K562 (cell line): ENCODE measurements around the gene TRIM62. TPM values are rescaled to one million over a fixed set of nuclear protein-coding genes. Genes with fewer than 3 reads are reported as not detected.

Experiments
- ATAC-seq: fragments of 200-7000 bp; cut with Tn5 transposase; 3 replicates; pipeline ENCODE4 v1.9.1; 2020; ENCODE audit warnings: moderate library complexity
- BruUV-seq: library from RNA; stranded (reverse); fragments of 400-500 nt; replicated peaks from 2 replicates; lab custom pipeline; 2021; lab: Mats Ljungman, UMichigan
- CTCF ChIA-PET: fragments of 300-600 bp; formaldehyde crosslinking; extraction: SDS; loops from one replicate; lab custom pipeline; 2021; ENCODE audit warnings: low intra/inter-chr PET ratio; lab: Yijun Ruan, JAX
- POLR2A ChIA-PET: fragments of 300-600, 350-650 bp; sonication (Branson Sonifier 250); formaldehyde crosslinking; extraction: SDS; loops from one replicate; lab custom pipeline; 2021; ENCODE audit warnings: antibody characterized with exemption, inconsistent platforms; lab: Yijun Ruan, JAX
- DNase-seq, 4 experiments: peaks; one replicate each; pipeline versions ENCODE4 v3.0.0 to v3.0.0-alpha.2; 2011 to 2018; ENCODE audit warnings: low spot score in 3 of 4, mixed read lengths in 3 of 4; ENCODE audit errors: extremely low read depth in 1 of 4
- FAIRE-seq: peaks from 2 replicates; lab custom pipeline; 2011; peaks lifted over from hg19 to GRCh38; lab: Jason Lieb, UNC
- H2AFZ ChIP-seq: 2 replicates; pipeline ENCODE4 v1.6.0; 2011; ENCODE audit warnings: low read depth, low read length, control low read depth, inconsistent platforms
- H3K27ac ChIP-seq: fragments of 200-600 bp; 3 replicates; pipeline ENCODE4 v1.8.0; 2011; ENCODE audit warnings: low read depth, mild to moderate bottlenecking, control low read depth, inconsistent platforms, low read length, moderate library complexity, mixed read lengths; ENCODE audit errors: extremely low read depth
- H3K27me3 ChIP-seq, 2 experiments: fragments of 300-600 bp in 1 of 2; 2 replicates in 1 of 2; 3 replicates in 1 of 2; pipeline versions ENCODE4 v1.6.0 to v1.8.0; 2011; ENCODE audit warnings: inconsistent platforms in 2 of 2, low read length in 2 of 2, mild to moderate bottlenecking in 1 of 2, mixed read lengths in 1 of 2, moderate library complexity in 1 of 2; ENCODE audit not compliant: control insufficient read depth in 2 of 2, insufficient read depth in 2 of 2
- H3K36me3 ChIP-seq: fragments of 300-600 bp; 3 replicates; pipeline ENCODE4 v1.8.0; 2011; ENCODE audit warnings: mild to moderate bottlenecking, low read length, inconsistent platforms; ENCODE audit not compliant: control insufficient read depth, insufficient read depth
- H3K4me1 ChIP-seq, 2 experiments: fragments of 200-600 bp in 1 of 2; replicated peaks in 1 of 2; 2 replicates in 1 of 2; 3 replicates in 1 of 2; pipeline versions ENCODE4 v1.5.1 to v1.8.0; 2011; ENCODE audit warnings: inconsistent platforms in 2 of 2, low read length in 2 of 2, mild to moderate bottlenecking in 1 of 2, mixed read lengths in 1 of 2, moderate library complexity in 1 of 2; ENCODE audit not compliant: control insufficient read depth in 2 of 2, insufficient read depth in 2 of 2
- H3K4me2 ChIP-seq: 2 replicates; pipeline ENCODE4 v1.6.1; 2011; ENCODE audit warnings: low read length, control low read depth, inconsistent platforms, mixed read lengths; ENCODE audit not compliant: insufficient read depth
- H3K4me3 ChIP-seq: fragments of 200-600 bp; sonication (generic), shearing (Covaris generic); 2 replicates; pipeline ENCODE4 v1.5.1; 2016; ENCODE audit warnings: control low read depth, inconsistent platforms
- H3K79me2 ChIP-seq: fragments of 200-600 bp; 3 replicates; pipeline ENCODE4 v1.8.0; 2011; ENCODE audit warnings: low read length, inconsistent platforms; ENCODE audit not compliant: control insufficient read depth, insufficient read depth
- H3K9ac ChIP-seq, 2 experiments: 2 replicates each; pipeline versions ENCODE4 v1.6.0 to v1.6.1; 2011; ENCODE audit warnings: low read depth in 2 of 2, low read length in 2 of 2, control low read depth in 1 of 2, inconsistent platforms in 1 of 2, mild to moderate bottlenecking in 1 of 2, mixed read lengths in 1 of 2; ENCODE audit not compliant: insufficient read depth in 1 of 2
- H3K9me1 ChIP-seq: one replicate; pipeline ENCODE4 v1.6.0; 2011; ENCODE audit warnings: inconsistent platforms, mild to moderate bottlenecking, low read length, moderate library complexity; ENCODE audit not compliant: control insufficient read depth, insufficient read depth
- H3K9me3 ChIP-seq: replicated peaks from 2 replicates; pipeline ENCODE4 v1.5.1; 2011; ENCODE audit warnings: low read depth, low read length, inconsistent platforms; ENCODE audit not compliant: control insufficient read depth, insufficient read depth
- H4K20me1 ChIP-seq: replicated peaks from 2 replicates; pipeline ENCODE4 v1.6.1; 2011; ENCODE audit warnings: low read length, inconsistent platforms, mixed read lengths; ENCODE audit not compliant: control insufficient read depth, insufficient read depth
- CBX3 ChIP-seq, 2 experiments: IDR thresholded peaks; 1 replicate in 1 of 2; 2 replicates in 1 of 2; pipeline ENCODE4 v1.6.1; 2012; ENCODE audit warnings: inconsistent platforms in 2 of 2, low read length in 2 of 2, borderline replicate concordance in 1 of 2, control low read depth in 1 of 2
- ETV1 ChIP-seq: fragments of 450-650 bp; conservative IDR thresholded peaks from 2 replicates; pipeline ENCODE4 v1.6.1; 2016; ENCODE audit warnings: missing genetic modification characterization, control low read depth, low read depth, missing compliant biosample characterization
- IFI16 ChIP-seq: fragments of 250-450 bp; sonication (Bioruptor Pico); IDR thresholded peaks from 2 replicates; pipeline ENCODE4 v2.1.2; 2022; ENCODE audit warnings: mild to moderate bottlenecking, inconsistent platforms
- MECOM ChIP-seq: fragments of 250-450 bp; sonication (Bioruptor Pico); IDR thresholded peaks from 2 replicates; pipeline ENCODE4 v1.8.0; 2022; ENCODE audit warnings: inconsistent platforms
- PPARD ChIP-seq: fragments of 250-450 bp; sonication (Bioruptor Pico); IDR thresholded peaks from 2 replicates; pipeline ENCODE4 v1.8.0; 2022; ENCODE audit warnings: inconsistent platforms, mild to moderate bottlenecking, moderate library complexity
- SNIP1 ChIP-seq: fragments of 450-650 bp; IDR thresholded peaks from 2 replicates; pipeline ENCODE4 v1.7.1; 2017; ENCODE audit warnings: low read depth, mild to moderate bottlenecking
- SP2 ChIP-seq: IDR thresholded peaks from 2 replicates; pipeline ENCODE4 v1.6.1; 2011; ENCODE audit warnings: mild to moderate bottlenecking, low read depth, low read length, moderate library complexity; ENCODE audit not compliant: poor library complexity, severe bottlenecking; ENCODE audit errors: extremely low read depth
- ZNF12 ChIP-seq: sonication (generic); formaldehyde crosslinking; IDR thresholded peaks from 2 replicates; pipeline ENCODE4 v1.4.0; 2020; ENCODE audit warnings: mild to moderate bottlenecking, missing genetic modification reagents
- ZNF263 ChIP-seq: sonication (generic); formaldehyde crosslinking; IDR thresholded peaks from 2 replicates; pipeline ENCODE4 v1.8.0; 2022; ENCODE audit warnings: mild to moderate bottlenecking, missing genetic modification reagents, borderline replicate concordance
- ZNF76 ChIP-seq: fragments of 250-450 bp; sonication (Bioruptor Pico); IDR thresholded peaks from 2 replicates; pipeline ENCODE4 v1.4.0; 2020; ENCODE audit warnings: mild to moderate bottlenecking, moderate library complexity, borderline replicate concordance
- WGBS: fragments of 100-300 bp; shearing (Covaris generic); methylation state at CpG from one replicate; pipeline ENCODE4 v1.1.6; 2016; ENCODE audit warnings: low coverage, mixed read lengths; ENCODE audit not compliant: insufficient coverage; ENCODE audit errors: missing lambda C conversion rate; 5-methylcytosine and 5-hydroxymethylcytosine counted together
- in situ Hi-C: fragments of 300-500 bp; cut with MboI; formaldehyde crosslinking; loops from 4 replicates; pipeline ENCODE4 v1.15.0; 2018; ENCODE audit warnings: inconsistent platforms, mixed read lengths
- intact Hi-C: fragments of 100-400 bp; cut with micrococcal nuclease; formaldehyde crosslinking; loops from 2 replicates; pipeline ENCODE4 v1.14.2; 2022
- polyA plus RNA-seq, 8 experiments: library from polyadenylated mRNA; depleted of rRNA in 4 of 8; stranded (reverse) in 5 of 8; unstranded in 3 of 8; fragments of >200 nt; fragmentation: Nextera tagmentation in 2 of 8; fragmentation: Illumina TruSeq in 1 of 8; extraction: Ambion mirVana in 2 of 8; extraction: Trizol in 1 of 8; gene quantifications; 2 replicates each; pipeline versions ENCODE4 v1.2.1 to v1.2.3, GENCODE V29; 2011 to 2014; ENCODE audit warnings: inconsistent platforms in 1 of 8, missing spikeins in 1 of 8
- total RNA-seq, 7 experiments: library from RNA; depleted of rRNA in 6 of 7; stranded (reverse); fragments of >200 nt in 6 of 7; fragmentation: Illumina TruSeq in 2 of 7; extraction: Trizol in 2 of 7; gene quantifications; 2 replicates each; pipeline versions ENCODE4 v1.2.1 to v1.2.3, GENCODE V29; 2011 to 2021; ENCODE audit warnings: low replicate concordance in 1 of 7
- TF ChIP-seq, protein P1 (sequence below), 2 experiments: fragments of 450-650 bp in 1 of 2; IDR thresholded peaks; 2 replicates each; pipeline ENCODE4 v1.6.1; 2011 to 2017; ENCODE audit warnings: low read depth in 2 of 2, antibody characterized with exemption in 1 of 2, borderline replicate concordance in 1 of 2, low read length in 1 of 2, mild to moderate bottlenecking in 1 of 2, mixed read lengths in 1 of 2; ENCODE audit not compliant: control insufficient read depth in 1 of 2

TRIM62 gene
- total and polyA plus RNA-seq, 9 of the 15 experiments (the other 6 are each of a cell fraction or from before 2014, with no cell fraction given), result 0.18 to 2.3 (median 0.52) TPM

DNA sequence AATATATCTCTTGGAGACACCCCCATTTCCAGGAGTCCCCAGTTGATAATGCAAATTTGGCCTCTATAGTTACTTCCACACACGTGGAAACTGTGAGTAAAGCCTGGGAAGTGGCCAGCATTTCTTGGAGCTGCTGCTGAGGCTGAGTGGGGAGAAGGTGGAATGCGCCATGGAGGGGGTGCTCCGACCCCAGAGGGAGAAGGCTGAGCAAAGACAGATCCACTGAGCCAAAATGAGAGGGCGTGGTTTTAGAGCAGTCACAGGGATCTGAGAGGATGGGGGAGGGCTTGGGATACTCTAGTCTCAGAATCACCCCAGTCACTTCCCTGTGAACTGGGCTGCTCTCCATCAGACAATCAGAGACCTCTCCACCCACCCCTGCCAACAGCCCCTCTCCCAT lies 38.7 kb downstream of the TRIM62 start:
- 13% methylated on average over 4 of the region's 4 CpGs for WGBS
- POLR2A ChIA-PET, result interaction anchor here (0.5 to 1.5 kb wide), 2 partner anchors 10 to 118 kb away, joined by 3 to 5 read pairs; no protein-coding TSS in a partner anchor
- intact Hi-C loops, result no loop called here
- Histone ChIP-seq H3K9me3 (no peaks in the 10 kb centered on the region), H3K27ac (no peak overlapping the region), H2AFZ (no peak overlapping the region), H3K79me2 (no peaks in the 10 kb centered on the region), H3K4me1 (peaks cover 5 to 16% of the 10 kb centered on the region in 2 experiments), H3K4me2 (no peak overlapping the region), H3K27me3 (peaks cover 0 to 7% of the 10 kb centered on the region in 2 experiments; a peak in 2 of 5 replicates), H4K20me1 (no peaks in the 10 kb centered on the region; the same call in 1 of the 2 replicates), H3K4me3 (no peak overlapping the region), H3K9me1 (no peaks in the 10 kb centered on the region), H3K9ac (no peak overlapping the region; a peak in 1 of 4 replicates), H3K36me3 (no peaks in the 10 kb centered on the region)
- ATAC-seq (no peak), DNase-seq (no peak), FAIRE-seq (no peak)
- CTCF ChIA-PET, result no interaction called here
- BruUV-seq, result no TSS peak
- in situ Hi-C loops, result no loop called here
- TF ChIP-seq MECOM (CRISPR knock-in tag) (no peak), ETV1 (tag) (no peak), ZNF12 (CRISPR knock-in tag) (no peak), SP2 (no peak), SNIP1 (no peak), ZNF76 (CRISPR knock-in tag) (no peak), PPARD (CRISPR knock-in tag) (no peak), CBX3 (IDR thresholded peaks at IDR 0.05; ENCODE audit: borderline replicate concordance in 1 of 2, low read length in 2 of 2) (no peak), ZNF263 (CRISPR knock-in tag) (no peak), IFI16 (CRISPR knock-in tag) (no peak)
- TF ChIP-seq, protein P1, sequence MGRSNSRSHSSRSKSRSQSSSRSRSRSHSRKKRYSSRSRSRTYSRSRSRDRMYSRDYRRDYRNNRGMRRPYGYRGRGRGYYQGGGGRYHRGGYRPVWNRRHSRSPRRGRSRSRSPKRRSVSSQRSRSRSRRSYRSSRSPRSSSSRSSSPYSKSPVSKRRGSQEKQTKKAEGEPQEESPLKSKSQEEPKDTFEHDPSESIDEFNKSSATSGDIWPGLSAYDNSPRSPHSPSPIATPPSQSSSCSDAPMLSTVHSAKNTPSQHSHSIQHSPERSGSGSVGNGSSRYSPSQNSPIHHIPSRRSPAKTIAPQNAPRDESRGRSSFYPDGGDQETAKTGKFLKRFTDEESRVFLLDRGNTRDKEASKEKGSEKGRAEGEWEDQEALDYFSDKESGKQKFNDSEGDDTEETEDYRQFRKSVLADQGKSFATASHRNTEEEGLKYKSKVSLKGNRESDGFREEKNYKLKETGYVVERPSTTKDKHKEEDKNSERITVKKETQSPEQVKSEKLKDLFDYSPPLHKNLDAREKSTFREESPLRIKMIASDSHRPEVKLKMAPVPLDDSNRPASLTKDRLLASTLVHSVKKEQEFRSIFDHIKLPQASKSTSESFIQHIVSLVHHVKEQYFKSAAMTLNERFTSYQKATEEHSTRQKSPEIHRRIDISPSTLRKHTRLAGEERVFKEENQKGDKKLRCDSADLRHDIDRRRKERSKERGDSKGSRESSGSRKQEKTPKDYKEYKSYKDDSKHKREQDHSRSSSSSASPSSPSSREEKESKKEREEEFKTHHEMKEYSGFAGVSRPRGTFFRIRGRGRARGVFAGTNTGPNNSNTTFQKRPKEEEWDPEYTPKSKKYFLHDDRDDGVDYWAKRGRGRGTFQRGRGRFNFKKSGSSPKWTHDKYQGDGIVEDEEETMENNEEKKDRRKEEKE (IDR thresholded peaks at IDR 0.05; ENCODE audit: borderline replicate concordance in 1 of 2, control insufficient read depth in 1 of 2, low read depth in 2 of 2, low read length in 1 of 2), result no peak
